Colonic mucosa (tissue), 4 donors: ENCODE measurements around the gene UBL4B. TPM values are rescaled to one million over a fixed set of nuclear protein-coding genes. Genes with fewer than 3 reads are reported as not detected.

Experiments used
- DNase-seq: peaks from one replicate; pipeline ENCODE4 v3.0.0-alpha.2; 2020
- H3K27ac ChIP-seq: fragments of 200-600 bp; one replicate; pipeline ENCODE4 v1.8.0; 2021
- H3K27me3 ChIP-seq: fragments of 200-600 bp; one replicate; pipeline ENCODE4 v1.8.0; 2021
- H3K36me3 ChIP-seq: fragments of 200-600 bp; one replicate; pipeline ENCODE4 v1.8.0; 2021
- H3K4me1 ChIP-seq: fragments of 200-600 bp; one replicate; pipeline ENCODE4 v1.8.0; 2021; ENCODE audit warnings: mild to moderate bottlenecking
- H3K4me3 ChIP-seq: fragments of 200-600 bp; one replicate; pipeline ENCODE4 v1.8.0; 2021
- H3K9ac ChIP-seq, 2 donors: one replicate each; pipeline ENCODE4 v1.7.0; 2013; ENCODE audit warnings: control low read depth in 2 of 2, low read depth in 2 of 2, low read length in 2 of 2
- H3K9me3 ChIP-seq: fragments of 200-600 bp; one replicate; pipeline ENCODE4 v1.8.0; 2021
- CTCF ChIP-seq: fragments of 200-600 bp; IDR thresholded peaks from one replicate; pipeline ENCODE4 v1.8.0; 2022; ENCODE audit warnings: antibody characterized with exemption, mild to moderate bottlenecking
- intact Hi-C: fragments of 100-400 bp; cut with DNase I; formaldehyde crosslinking; loops from one replicate; pipeline ENCODE4 v1.14.1; 2022
- total RNA-seq, 2 donors: library from RNA; stranded (reverse); fragmentation: NEBNext Ultra II Directional in 1 of 2; extraction: Animal tissue kit (Norgen Biotek cat#: 25700) in 1 of 2; gene quantifications; one replicate each; pipeline ENCODE4 v1.2.1, GENCODE V29; 2021
- donor health status: healthy.
- donor health status: DM: no; HTN: no; CAD: no.
- donor health status: DM: no; HTN: no; CAD: no.

Gene UBL4B
- not detected for total RNA-seq

GRCh38 chr1:110112143-110112542, at the start of gene UBL4B:
Gene UBL4B (plus strand): TSS chr1:110112443. CDS start chr1:110112535, 92 bp downstream.
- Histone ChIP-seq H3K27ac (no peak within 1 kb of the TSS), H3K36me3 (no peaks in the 10 kb centered on the region), H3K27me3 (no peaks in the 10 kb centered on the region), H3K4me3 (no peak within 1 kb of the TSS), H3K9ac (no peak within 1 kb of the TSS), H3K4me1 (no peaks in the 10 kb centered on the region), H3K9me3 (no peaks in the 10 kb centered on the region)
- no peak for TF ChIP-seq CTCF
- intact Hi-C loops = no loop called here
- DNase-seq = no peak

- Histone ChIP-seq H3K9ac (no peak overlapping the region), H3K36me3 (peaks cover 2% of the 10 kb centered on the region), H3K4me1 (no peaks in the 10 kb centered on the region), H3K4me3 (no peak overlapping the region), H3K9me3 (no peaks in the 10 kb centered on the region), H3K27ac (no peak overlapping the region), H3K27me3 (peaks cover 10% of the 10 kb centered on the region)
- TF ChIP-seq CTCF = no peak
- no peak for DNase-seq
- intact Hi-C loops = no loop called here
Observed at GRCh38 chr1:110062612-110063011, 49.6 kb upstream of the UBL4B start.

- H3K4me1 ChIP-seq = peaks cover 4% of the 10 kb centered on the region
- peaks cover 22% of the 10 kb centered on the region for H3K27me3 ChIP-seq
- H3K4me3 ChIP-seq = no peak overlapping the region
- no peak overlapping the region for H3K27ac ChIP-seq
- H3K36me3 ChIP-seq = no peaks in the 10 kb centered on the region
- no peak for DNase-seq
- no peak overlapping the region for H3K9ac ChIP-seq
- H3K9me3 ChIP-seq = no peaks in the 10 kb centered on the region
- no peak for TF ChIP-seq CTCF
- intact Hi-C loops = no loop called here
Observed at GRCh38 chr1:110063781-110064180, 48.5 kb upstream of the UBL4B start.

GRCh38 chr1:110064576-110065337, 47.5 kb upstream of the UBL4B start:
- intact Hi-C loops = no loop called here
- Histone ChIP-seq H3K9me3 (no peaks in the 10 kb centered on the region), H3K27me3 (peaks cover 32% of the 10 kb centered on the region), H3K4me3 (no peak overlapping the region), H3K36me3 (no peaks in the 10 kb centered on the region), H3K4me1 (peaks cover 4% of the 10 kb centered on the region), H3K27ac (no peak overlapping the region), H3K9ac (no peak overlapping the region)
- no peak for TF ChIP-seq CTCF
- no peak for DNase-seq

GRCh38 chr1:110065841-110066240, 46.4 kb upstream of the UBL4B start:
- H3K9me3 ChIP-seq = no peaks in the 10 kb centered on the region
- no peak overlapping the region for H3K9ac ChIP-seq
- intact Hi-C loops = no loop called here
- peaks cover 4% of the 10 kb centered on the region for H3K4me1 ChIP-seq
- H3K4me3 ChIP-seq = no peak overlapping the region
- DNase-seq = no peak
- H3K27ac ChIP-seq = no peak overlapping the region
- H3K27me3 ChIP-seq = peaks cover 43% of the 10 kb centered on the region
- no peak for TF ChIP-seq CTCF
- H3K36me3 ChIP-seq = no peaks in the 10 kb centered on the region
